H9 (cell line): Measurements from ENCODE around the gene MAN1A1. TPM values are rescaled to one million over a fixed set of nuclear protein-coding genes. Genes with fewer than 3 reads are reported as not detected.

Source experiments
- DNase-seq: peaks from one replicate; pipeline ENCODE4 v3.0.0-alpha.2; 2017
- H2AFZ ChIP-seq: one replicate; pipeline ENCODE4 v1.6.1; 2013; ENCODE audit warnings: mild to moderate bottlenecking, low read length, control low read depth, moderate library complexity
- H2AK5ac ChIP-seq: 2 replicates; pipeline ENCODE4 v1.6.1; 2013; ENCODE audit warnings: low read length, control low read depth, mixed read lengths; ENCODE audit not compliant: insufficient read length
- H2BK120ac ChIP-seq: one replicate; pipeline ENCODE4 v1.6.1; 2013; ENCODE audit warnings: low read depth, mild to moderate bottlenecking, low read length, control low read depth, inconsistent platforms; ENCODE audit not compliant: poor library complexity, severe bottlenecking
- H2BK12ac ChIP-seq: 2 replicates; pipeline ENCODE4 v1.6.1; 2013; ENCODE audit warnings: low read length, control low read depth, mixed read lengths, low read depth; ENCODE audit not compliant: insufficient read length
- H2BK15ac ChIP-seq: 2 replicates; pipeline ENCODE4 v1.6.1; 2013; ENCODE audit warnings: low read depth, low read length, control low read depth
- H2BK20ac ChIP-seq: one replicate; pipeline ENCODE4 v1.6.1; 2013; ENCODE audit warnings: low read depth, mild to moderate bottlenecking, low read length, control low read depth, inconsistent platforms; ENCODE audit not compliant: poor library complexity, severe bottlenecking
- H2BK5ac ChIP-seq: 2 replicates; pipeline ENCODE4 v1.6.1; 2013; ENCODE audit warnings: low read length, control low read depth, mixed read lengths; ENCODE audit not compliant: insufficient read length
- H3K14ac ChIP-seq: 2 replicates; pipeline ENCODE4 v1.6.1; 2013; ENCODE audit warnings: low read length, control low read depth; ENCODE audit not compliant: insufficient read depth
- H3K18ac ChIP-seq: 2 replicates; pipeline ENCODE4 v1.6.1; 2013; ENCODE audit warnings: low read depth, mild to moderate bottlenecking, mixed read lengths, low read length, control low read depth; ENCODE audit not compliant: insufficient read length
- H3K23ac ChIP-seq: 2 replicates; pipeline ENCODE4 v1.6.1; 2013; ENCODE audit warnings: low read length, control low read depth, mixed read lengths, low read depth; ENCODE audit not compliant: insufficient read length
- H3K23me2 ChIP-seq: 2 replicates; pipeline ENCODE4 v1.6.1; 2013; ENCODE audit warnings: low read depth, mild to moderate bottlenecking, mixed read lengths, low read length, control low read depth; ENCODE audit not compliant: insufficient read length, poor library complexity, severe bottlenecking
- H3K27ac ChIP-seq: 2 replicates; pipeline ENCODE4 v1.5.1; 2013; ENCODE audit warnings: low read length, control low read depth, mixed read lengths, low read depth; ENCODE audit not compliant: insufficient read length
- H3K27me3 ChIP-seq: 2 replicates; pipeline ENCODE4 v1.6.1; 2013; ENCODE audit warnings: low read length, control low read depth, inconsistent platforms; ENCODE audit not compliant: insufficient read depth
- H3K4ac ChIP-seq: 2 replicates; pipeline ENCODE4 v1.6.1; 2013; ENCODE audit warnings: low read depth, mild to moderate bottlenecking, control low read depth, inconsistent platforms, low read length, moderate library complexity
- H3K4me1 ChIP-seq: 2 replicates; pipeline ENCODE4 v1.6.1; 2013; ENCODE audit warnings: low read length, control low read depth, inconsistent platforms; ENCODE audit not compliant: insufficient read depth
- H3K4me2 ChIP-seq: 2 replicates; pipeline ENCODE4 v1.6.1; 2013; ENCODE audit warnings: low read length, control low read depth, mixed read lengths; ENCODE audit not compliant: insufficient read length, insufficient read depth
- H3K56ac ChIP-seq: 2 replicates; pipeline ENCODE4 v1.6.1; 2013; ENCODE audit warnings: low read depth, mild to moderate bottlenecking, mixed read lengths, low read length, control low read depth; ENCODE audit not compliant: insufficient read length
- H3K79me1 ChIP-seq: 2 replicates; pipeline ENCODE4 v1.6.1; 2013; ENCODE audit warnings: low read depth, mild to moderate bottlenecking, moderate library complexity, low read length, control low read depth, inconsistent platforms; ENCODE audit not compliant: insufficient read depth, poor library complexity, severe bottlenecking
- H3K79me2 ChIP-seq: 2 replicates; pipeline ENCODE4 v1.6.1; 2013; ENCODE audit warnings: low read length, control low read depth, inconsistent platforms; ENCODE audit not compliant: insufficient read depth
- H3K9ac ChIP-seq: 2 replicates; pipeline ENCODE4 v1.6.1; 2013; ENCODE audit warnings: low read length, control low read depth, mixed read lengths; ENCODE audit not compliant: insufficient read length; ENCODE audit errors: extremely low read depth
- H3K9me3 ChIP-seq: one replicate; pipeline ENCODE4 v1.6.1; 2013; ENCODE audit warnings: low read depth, low read length, inconsistent platforms; ENCODE audit not compliant: control insufficient read depth
- H3T11ph ChIP-seq: one replicate; pipeline ENCODE4 v1.6.1; 2013; ENCODE audit warnings: mild to moderate bottlenecking, low read length, control low read depth, inconsistent platforms
- H4K20me1 ChIP-seq: one replicate; pipeline ENCODE4 v1.6.1; 2013; ENCODE audit not compliant: control insufficient read depth, insufficient read length, insufficient read depth
- H4K5ac ChIP-seq: 2 replicates; pipeline ENCODE4 v1.6.1; 2013; ENCODE audit warnings: low read depth, mild to moderate bottlenecking, mixed read lengths, low read length, control low read depth; ENCODE audit not compliant: insufficient read length
- H4K8ac ChIP-seq: replicated peaks from 2 replicates; pipeline ENCODE4 v1.6.1; 2013; ENCODE audit warnings: low read length, control low read depth, mixed read lengths, low read depth; ENCODE audit not compliant: insufficient read length
- H4K91ac ChIP-seq: 2 replicates; pipeline ENCODE4 v1.6.1; 2013; ENCODE audit warnings: low read depth, mild to moderate bottlenecking, moderate library complexity, mixed read lengths, low read length, control low read depth; ENCODE audit not compliant: insufficient read length
- H3K27ac Mint-ChIP-seq, 3 experiments: 2 replicates in 2 of 3; 3 replicates in 1 of 3; pipeline ENCODE4 v1.8.0; 2020 to 2021; ENCODE audit warnings: mixed read lengths in 3 of 3, mild to moderate bottlenecking in 1 of 3, moderate library complexity in 1 of 3
- H3K27me3 Mint-ChIP-seq: 2 replicates; pipeline ENCODE4 v1.8.0; 2021; ENCODE audit warnings: low read depth, mild to moderate bottlenecking, moderate library complexity, mixed read lengths
- H3K36me3 Mint-ChIP-seq, 3 experiments: 2 replicates in 2 of 3; 3 replicates in 1 of 3; pipeline ENCODE4 v1.8.0; 2020 to 2021; ENCODE audit warnings: low read depth in 3 of 3, mixed read lengths in 3 of 3; ENCODE audit not compliant: insufficient read depth in 1 of 3
- H3K4me1 Mint-ChIP-seq, 2 experiments: 2 replicates each; pipeline ENCODE4 v1.8.0; 2020; ENCODE audit warnings: mixed read lengths in 2 of 2
- H3K4me3 Mint-ChIP-seq, 2 experiments: 2 replicates in 1 of 2; 3 replicates in 1 of 2; pipeline ENCODE4 v1.8.0; 2020 to 2021; ENCODE audit warnings: mild to moderate bottlenecking in 2 of 2, mixed read lengths in 2 of 2, moderate library complexity in 1 of 2
- H3K9me3 Mint-ChIP-seq, 2 experiments: 2 replicates in 1 of 2; 3 replicates in 1 of 2; pipeline ENCODE4 v1.8.0; 2020; ENCODE audit warnings: mild to moderate bottlenecking in 2 of 2, mixed read lengths in 2 of 2, moderate library complexity in 1 of 2
- WGBS: extraction: QIAGEN DNeasy Blood & Tissue Kit; methylation state at CpG from one replicate; pipeline ENCODE4 v1.1.7; 2013; ENCODE audit warnings: missing lambda C conversion rate, low lambda C conversion rate, mixed read lengths; ENCODE audit not compliant: insufficient read length; ENCODE audit errors: extremely low coverage; 5-methylcytosine and 5-hydroxymethylcytosine counted together
- total RNA-seq: library from RNA; stranded (reverse); gene quantifications from 2 replicates; pipeline ENCODE4 v1.2.1, GENCODE V29; 2021
- TF ChIP-seq, protein P1 (sequence below): fragments of 200-600 bp; sonication (generic); conservative IDR thresholded peaks from 3 replicates; pipeline ENCODE4 v1.8.0; 2021; ENCODE audit warnings: antibody characterized with exemption, mild to moderate bottlenecking

Gene MAN1A1
- total RNA-seq, 1 experiment from 2014 or later, result 1.6 TPM

- no peaks in the 10 kb centered on the region; the same call in 1 of the 2 replicates for H3K27me3 Mint-ChIP-seq
- Histone ChIP-seq H3K14ac (no peak overlapping the region), H3K23me2 (no peaks in the 10 kb centered on the region), H2BK5ac (no peak overlapping the region), H4K91ac (no peak overlapping the region), H3K9me3 (no peaks in the 10 kb centered on the region), H4K5ac (no peak overlapping the region), H2BK15ac (no peak overlapping the region), H3K18ac (no peak overlapping the region), H3K79me1 (no peaks in the 10 kb centered on the region), H3K23ac (no peak overlapping the region), H2BK120ac (no peak overlapping the region), H3K4ac (no peak overlapping the region), H2BK20ac (no peak overlapping the region), H2AK5ac (no peak overlapping the region), H4K8ac (no peak overlapping the region), H4K20me1 (no peaks in the 10 kb centered on the region), H3K4me2 (no peak overlapping the region), H3K9ac (no peak overlapping the region), H3K27me3 (no peaks in the 10 kb centered on the region), H3T11ph (no peak overlapping the region), H2BK12ac (no peak overlapping the region), H3K4me1 (no peaks in the 10 kb centered on the region), H3K79me2 (no peaks in the 10 kb centered on the region), H3K27ac (no peak overlapping the region), H2AFZ (no peak overlapping the region), H3K56ac (no peak overlapping the region)
- H3K4me3 Mint-ChIP-seq, result no peak overlapping the region
- TF ChIP-seq, protein P1, sequence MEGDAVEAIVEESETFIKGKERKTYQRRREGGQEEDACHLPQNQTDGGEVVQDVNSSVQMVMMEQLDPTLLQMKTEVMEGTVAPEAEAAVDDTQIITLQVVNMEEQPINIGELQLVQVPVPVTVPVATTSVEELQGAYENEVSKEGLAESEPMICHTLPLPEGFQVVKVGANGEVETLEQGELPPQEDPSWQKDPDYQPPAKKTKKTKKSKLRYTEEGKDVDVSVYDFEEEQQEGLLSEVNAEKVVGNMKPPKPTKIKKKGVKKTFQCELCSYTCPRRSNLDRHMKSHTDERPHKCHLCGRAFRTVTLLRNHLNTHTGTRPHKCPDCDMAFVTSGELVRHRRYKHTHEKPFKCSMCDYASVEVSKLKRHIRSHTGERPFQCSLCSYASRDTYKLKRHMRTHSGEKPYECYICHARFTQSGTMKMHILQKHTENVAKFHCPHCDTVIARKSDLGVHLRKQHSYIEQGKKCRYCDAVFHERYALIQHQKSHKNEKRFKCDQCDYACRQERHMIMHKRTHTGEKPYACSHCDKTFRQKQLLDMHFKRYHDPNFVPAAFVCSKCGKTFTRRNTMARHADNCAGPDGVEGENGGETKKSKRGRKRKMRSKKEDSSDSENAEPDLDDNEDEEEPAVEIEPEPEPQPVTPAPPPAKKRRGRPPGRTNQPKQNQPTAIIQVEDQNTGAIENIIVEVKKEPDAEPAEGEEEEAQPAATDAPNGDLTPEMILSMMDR, result no peak
- H3K4me1 Mint-ChIP-seq, result peaks cover 11 to 17% of the 10 kb centered on the region in 2 experiments; a peak in 3 of 4 replicates
- WGBS, result no CpG with 5 or more reads among the region's 5 CpGs
- H3K9me3 Mint-ChIP-seq, result no peaks in the 10 kb centered on the region
- H3K36me3 Mint-ChIP-seq, result no peaks in the 10 kb centered on the region; a peak in 1 of 7 replicates
- no peak overlapping the region for H3K27ac Mint-ChIP-seq
- no peak for DNase-seq
Measured at GRCh38 chr6:119142637-119143036, 206.9 kb downstream of the MAN1A1 start.
